Activated CD8-positive, alpha-beta memory T cell treated with anti-CD3 and anti-CD28 coated beads, Interleukin-2, amount 10 ng/mL, durations not matched to agents 7 days and 5 days (primary cell): ENCODE results near the gene PREB. TPM values are rescaled to one million over a fixed set of nuclear protein-coding genes. Genes with fewer than 3 reads are reported as not detected.

Source experiments
- ATAC-seq: fragments of 150-1000 bp; cut with Tn5 transposase; one replicate; pipeline ENCODE4 v1.10.0; 2021; ENCODE audit warnings: moderate library complexity
- CTCF ChIA-PET: fragments of 350-600 bp; sonication (Branson Sonifier 250); formaldehyde crosslinking; loops from one replicate; lab custom pipeline; 2021; ENCODE audit warnings: antibody characterized with exemption; lab: Charles Lee
- DNase-seq: peaks from one replicate; pipeline ENCODE4 v3.0.0-alpha.2; 2020
- H3K27ac Mint-ChIP-seq: one replicate; pipeline ENCODE4 v1.8.0; 2021; ENCODE audit warnings: mild to moderate bottlenecking, mixed read lengths
- H3K27me3 Mint-ChIP-seq: one replicate; pipeline ENCODE4 v1.8.0; 2021; ENCODE audit warnings: mixed read lengths
- H3K36me3 Mint-ChIP-seq: one replicate; pipeline ENCODE4 v1.8.0; 2021; ENCODE audit warnings: mild to moderate bottlenecking, mixed read lengths
- H3K4me1 Mint-ChIP-seq: one replicate; pipeline ENCODE4 v1.8.0; 2021; ENCODE audit warnings: mixed read lengths
- H3K4me3 Mint-ChIP-seq: one replicate; pipeline ENCODE4 v1.8.0; 2021; ENCODE audit warnings: mild to moderate bottlenecking, moderate library complexity, mixed read lengths
- H3K9me3 Mint-ChIP-seq: one replicate; pipeline ENCODE4 v1.8.0; 2022; ENCODE audit warnings: low read depth, mixed read lengths
- total RNA-seq, 2 experiments: library from RNA; stranded (reverse); gene quantifications; one replicate each; pipeline ENCODE4 v1.2.3, GENCODE V29; 2021

The PREB gene
- total RNA-seq, 2 experiments from 2014 or later, result 61.6 to 69.4 TPM

DNA sequence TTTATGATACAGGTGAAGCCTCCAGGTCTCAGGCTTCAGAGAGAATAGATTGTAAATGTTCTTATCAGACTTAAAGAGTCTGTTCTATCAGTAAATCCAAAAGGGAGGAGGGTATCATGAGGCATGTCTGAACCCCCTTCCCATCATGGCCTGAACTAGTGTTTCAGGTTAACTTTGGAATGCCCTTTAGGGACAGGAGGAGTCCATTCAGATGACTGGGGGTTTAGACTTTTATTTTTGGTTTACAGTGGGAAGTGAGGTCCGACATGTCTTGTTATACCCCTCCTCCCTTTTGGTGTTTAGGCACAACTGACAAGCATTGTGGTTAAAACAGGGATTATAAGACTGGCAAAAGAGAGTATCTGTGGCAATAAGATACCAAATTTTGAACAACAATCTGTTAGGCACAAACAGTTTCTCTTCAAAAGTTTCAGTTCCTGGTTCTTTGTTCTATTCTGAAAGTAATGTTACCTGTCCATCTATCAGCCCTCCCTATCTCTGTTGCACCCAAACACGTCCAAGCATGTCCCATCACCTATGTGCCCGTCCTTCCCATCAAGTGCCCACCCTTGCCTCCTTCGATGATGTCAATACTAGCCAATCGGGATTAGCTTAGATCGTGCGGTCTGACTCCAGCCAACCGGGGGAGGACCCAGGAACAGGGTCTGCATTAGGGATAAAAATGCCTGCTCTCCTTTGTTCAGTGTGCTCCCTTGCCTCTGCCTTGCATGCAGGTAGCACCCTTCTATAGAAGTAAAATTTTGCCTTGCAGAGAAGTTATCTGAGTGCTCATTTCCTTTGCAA lies 30.7 kb upstream of the PREB start:
- no peak for ATAC-seq

DNA sequence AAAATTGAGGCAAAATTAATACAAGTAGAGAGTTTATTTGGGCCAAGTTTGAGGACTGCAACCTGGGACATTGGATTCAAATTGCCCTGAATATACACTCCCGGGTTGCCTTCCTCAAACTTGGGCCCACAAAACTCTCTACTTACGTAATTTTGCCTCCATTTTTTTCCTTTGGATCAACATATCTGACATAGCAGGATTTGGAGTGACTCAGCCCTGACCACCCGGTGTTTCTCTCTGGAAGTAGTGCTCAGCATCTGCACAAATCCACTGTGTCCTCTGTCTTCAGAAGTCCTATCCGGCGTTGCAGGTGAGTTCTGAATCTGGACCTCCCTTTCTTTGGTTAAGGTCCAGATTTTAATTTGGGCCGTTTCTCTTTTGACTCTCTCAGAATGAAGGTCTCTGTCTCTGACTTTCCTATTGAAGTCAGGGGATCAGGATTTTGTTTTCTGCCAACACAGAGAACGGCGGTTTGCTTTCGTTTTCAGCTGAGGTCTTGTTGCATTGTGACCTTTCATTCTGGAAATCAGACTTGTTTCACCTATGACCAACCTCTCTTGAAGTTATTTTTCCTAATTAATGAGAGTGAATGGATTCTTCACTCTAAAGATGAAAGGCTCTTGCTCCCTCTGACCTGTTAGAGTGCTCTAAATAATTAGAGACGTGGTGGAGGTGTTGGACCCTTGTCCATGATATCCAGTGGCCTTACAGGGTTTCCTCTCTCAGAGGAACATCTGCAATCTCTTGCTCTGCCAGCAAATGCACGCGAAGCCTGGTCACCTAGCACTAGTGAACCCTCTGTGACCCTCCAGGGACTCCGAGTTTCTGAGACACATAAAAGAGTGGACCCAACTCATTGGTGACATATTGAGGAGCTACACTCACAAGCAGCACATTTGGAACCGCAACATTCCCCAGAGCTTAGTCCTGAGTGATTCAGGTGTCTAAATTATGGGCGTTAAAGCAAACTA lies 28.0 kb upstream of the PREB start:
- no peak overlapping the region for H3K4me3 Mint-ChIP-seq
- no peaks in the 10 kb centered on the region for H3K9me3 Mint-ChIP-seq
- ATAC-seq (no peak), DNase-seq (no peak)
- no peaks in the 10 kb centered on the region for H3K36me3 Mint-ChIP-seq
- peaks cover 3% of the 10 kb centered on the region for H3K27me3 Mint-ChIP-seq
- H3K4me1 Mint-ChIP-seq, result peaks cover 3% of the 10 kb centered on the region
- CTCF ChIA-PET, result interaction anchor here (0.7 to 1.5 kb wide), 4 partner anchors 7 to 1090 kb away, joined by 3 to 6 read pairs (median 3); no protein-coding TSS in a partner anchor
- H3K27ac Mint-ChIP-seq, result no peak overlapping the region

More for the DNA sequence above, 30.7 kb upstream of the PREB start:
- no peak for DNase-seq
- no peaks in the 10 kb centered on the region for H3K36me3 Mint-ChIP-seq
- peaks cover 3% of the 10 kb centered on the region for H3K4me1 Mint-ChIP-seq
- CTCF ChIA-PET, result no interaction called here
- H3K27ac Mint-ChIP-seq, result no peak overlapping the region
- no peaks in the 10 kb centered on the region for H3K9me3 Mint-ChIP-seq
- peaks cover 5% of the 10 kb centered on the region for H3K27me3 Mint-ChIP-seq
- no peak overlapping the region for H3K4me3 Mint-ChIP-seq

DNA sequence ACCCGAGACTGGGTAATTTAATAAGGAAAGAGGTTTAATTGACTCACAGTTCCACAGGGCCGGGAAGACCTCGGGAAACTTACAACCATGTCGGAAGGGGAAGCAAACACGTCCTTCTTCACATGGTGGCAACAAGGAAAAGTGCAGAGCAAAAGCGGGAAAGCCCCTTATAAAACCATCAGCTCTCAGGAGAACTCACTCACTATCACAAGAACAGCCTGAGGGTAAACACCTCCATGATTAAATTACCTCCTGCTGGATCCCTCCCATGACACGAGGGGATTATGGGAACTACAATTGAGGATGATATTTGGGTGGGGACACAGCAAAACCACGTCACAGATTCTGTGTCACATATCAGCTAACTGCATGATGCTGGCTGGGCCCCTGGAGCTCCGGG lies 25.8 kb upstream of the PREB start:
- no peak for ATAC-seq
- H3K4me1 Mint-ChIP-seq, result peaks cover 3% of the 10 kb centered on the region

DNA sequence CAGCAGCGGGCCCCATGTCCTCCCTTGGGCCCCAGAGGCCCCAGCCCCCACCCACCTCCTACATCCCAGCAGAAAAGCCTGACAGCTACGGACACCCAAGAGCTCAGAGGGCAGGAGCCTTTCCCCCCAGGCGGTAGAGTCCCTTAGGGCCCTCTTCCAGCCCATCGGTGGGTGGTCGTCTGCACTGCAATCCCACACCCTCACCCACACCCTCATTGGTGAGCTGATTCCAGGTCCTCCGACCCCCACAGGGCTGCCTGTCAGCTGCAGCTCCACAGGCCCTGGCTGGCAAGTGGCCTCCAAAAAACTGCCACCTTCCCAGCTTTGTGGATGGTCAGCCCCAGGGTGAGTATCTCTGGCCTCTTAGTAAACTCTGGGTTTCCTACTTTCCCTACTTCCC lies 24.8 kb upstream of the PREB start:
- Mint-ChIP-seq H3K9me3 (no peaks in the 10 kb centered on the region), H3K27ac (no peak overlapping the region), H3K27me3 (peaks cover 3% of the 10 kb centered on the region), H3K4me1 (peaks cover 3% of the 10 kb centered on the region), H3K36me3 (no peaks in the 10 kb centered on the region), H3K4me3 (no peak overlapping the region)
- CTCF ChIA-PET, result interaction anchor here (1.6 to 4.1 kb wide), 2 partner anchors 10 to 144 kb away, joined by 4 to 12 read pairs; no protein-coding TSS in a partner anchor
- ATAC-seq, result no peak
- DNase-seq, result no peak

More for the DNA sequence above, 25.8 kb upstream of the PREB start:
- no peak for DNase-seq
- Mint-ChIP-seq H3K36me3 (no peaks in the 10 kb centered on the region), H3K9me3 (no peaks in the 10 kb centered on the region), H3K4me3 (no peak overlapping the region), H3K27me3 (peaks cover 3% of the 10 kb centered on the region), H3K27ac (no peak overlapping the region)
- CTCF ChIA-PET, result no interaction called here

DNA sequence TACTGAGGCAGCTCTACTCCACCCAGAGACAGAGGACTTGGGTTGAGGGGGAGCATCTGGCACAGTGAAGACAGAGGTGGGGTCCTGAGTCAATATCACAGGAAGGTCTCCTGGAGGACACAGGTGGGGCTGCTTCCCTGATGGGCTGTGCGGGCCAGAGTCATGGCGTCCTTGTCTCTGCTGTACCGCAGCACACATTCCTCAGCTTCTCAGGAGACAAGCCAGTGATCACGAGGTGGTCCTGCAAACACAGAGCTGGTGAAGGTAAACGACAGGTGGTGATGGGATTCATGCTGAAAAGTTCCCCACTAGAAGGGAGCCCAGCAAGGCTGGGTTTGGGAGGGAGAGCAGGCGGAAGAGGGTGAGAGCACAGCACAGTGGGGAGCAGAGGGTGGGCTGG lies 24.0 kb upstream of the PREB start:
- no peak overlapping the region for H3K27ac Mint-ChIP-seq
- no peak overlapping the region for H3K4me3 Mint-ChIP-seq
- H3K4me1 Mint-ChIP-seq, result peaks cover 3% of the 10 kb centered on the region
- H3K27me3 Mint-ChIP-seq, result peaks cover 3% of the 10 kb centered on the region
- CTCF ChIA-PET, result interaction anchor here (1.0 to 4.1 kb wide), 3 partner anchors 11 to 145 kb away, joined by 3 to 12 read pairs (median 4); no protein-coding TSS in a partner anchor
- H3K9me3 Mint-ChIP-seq, result no peaks in the 10 kb centered on the region
- ATAC-seq (no peak), DNase-seq (no peak)
- no peaks in the 10 kb centered on the region for H3K36me3 Mint-ChIP-seq

DNA sequence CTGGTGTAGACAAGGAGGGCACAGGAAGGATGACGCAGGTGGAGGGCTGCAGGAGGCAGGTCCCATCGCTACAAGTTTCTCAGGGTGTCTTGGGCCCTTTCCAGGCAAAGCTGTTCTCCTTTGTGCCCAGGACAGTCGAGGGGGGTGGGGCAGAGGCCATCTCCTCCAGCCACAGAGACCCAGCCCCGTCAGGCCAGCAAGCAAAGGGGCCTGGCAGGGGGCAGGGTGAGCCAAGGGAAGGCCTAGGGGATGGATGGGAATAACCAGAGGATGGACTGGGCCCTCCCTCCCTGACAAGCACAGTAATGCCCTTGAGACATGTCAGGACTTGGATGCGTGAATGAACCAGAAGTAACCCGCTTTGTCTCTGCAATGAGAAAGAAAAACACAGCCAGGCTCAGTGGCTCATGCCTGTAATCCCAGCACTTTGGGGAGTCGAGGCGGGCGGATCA lies 20.7 kb upstream of the PREB start:
- Mint-ChIP-seq H3K4me3 (no peak overlapping the region), H3K27ac (no peak overlapping the region), H3K27me3 (peaks cover 3% of the 10 kb centered on the region), H3K36me3 (no peaks in the 10 kb centered on the region), H3K4me1 (no peaks in the 10 kb centered on the region), H3K9me3 (no peaks in the 10 kb centered on the region)
- no peak for DNase-seq
- no peak for ATAC-seq
- CTCF ChIA-PET, result no interaction called here

- Mint-ChIP-seq H3K27me3 (peaks cover 3% of the 10 kb centered on the region), H3K4me3 (no peak overlapping the region), H3K36me3 (no peaks in the 10 kb centered on the region), H3K27ac (no peak overlapping the region), H3K4me1 (no peaks in the 10 kb centered on the region), H3K9me3 (no peaks in the 10 kb centered on the region)
- ATAC-seq (no peak), DNase-seq (no peak)
- CTCF ChIA-PET, result no interaction called here
Observed at GRCh38 chr2:27154488-27154887, 20.1 kb upstream of the PREB start.

DNA sequence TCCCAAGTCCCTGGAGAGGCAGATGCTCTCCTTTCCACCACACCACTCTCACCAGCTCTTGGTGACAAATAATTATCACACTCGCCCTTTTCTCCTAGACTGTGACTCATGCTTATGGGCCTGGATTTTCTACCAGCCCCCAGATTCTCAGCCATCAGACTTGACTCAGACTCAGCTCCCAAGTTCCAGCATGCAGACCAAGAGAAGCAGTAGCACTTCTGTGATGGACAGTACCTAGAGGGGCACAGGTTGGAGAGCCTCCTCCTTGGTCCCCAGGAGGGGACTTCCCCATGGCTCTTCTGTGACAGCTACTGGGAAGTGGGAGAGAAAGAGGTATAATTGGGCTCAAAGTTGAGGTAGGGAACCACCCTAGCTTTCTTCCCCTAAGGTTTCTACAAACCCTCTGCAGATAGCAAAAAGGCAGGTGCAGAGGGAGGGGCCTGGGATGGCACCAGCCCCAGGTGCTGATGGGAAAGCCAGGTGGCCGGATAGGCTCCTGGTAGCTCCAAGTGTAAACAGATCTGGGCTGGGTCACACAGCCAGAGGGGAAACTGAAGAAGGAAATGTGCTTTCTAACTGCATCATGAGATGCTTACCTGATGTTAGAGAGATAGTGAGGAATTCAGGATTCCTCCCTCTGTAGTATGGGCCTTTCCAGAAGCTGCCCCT lies 18.5 kb upstream of the PREB start:
- ATAC-seq, result no peak
- no peak for DNase-seq
- no peaks in the 10 kb centered on the region for H3K36me3 Mint-ChIP-seq
- H3K4me1 Mint-ChIP-seq, result no peaks in the 10 kb centered on the region
- H3K27ac Mint-ChIP-seq, result no peak overlapping the region
- H3K4me3 Mint-ChIP-seq, result no peak overlapping the region
- no peaks in the 10 kb centered on the region for H3K9me3 Mint-ChIP-seq
- CTCF ChIA-PET, result interaction anchor here (0.9 to 1.4 kb wide), 2 partner anchors 39 to 191 kb away, joined by 4 to 5 read pairs; no protein-coding TSS in a partner anchor
- peaks cover 3% of the 10 kb centered on the region for H3K27me3 Mint-ChIP-seq

DNA sequence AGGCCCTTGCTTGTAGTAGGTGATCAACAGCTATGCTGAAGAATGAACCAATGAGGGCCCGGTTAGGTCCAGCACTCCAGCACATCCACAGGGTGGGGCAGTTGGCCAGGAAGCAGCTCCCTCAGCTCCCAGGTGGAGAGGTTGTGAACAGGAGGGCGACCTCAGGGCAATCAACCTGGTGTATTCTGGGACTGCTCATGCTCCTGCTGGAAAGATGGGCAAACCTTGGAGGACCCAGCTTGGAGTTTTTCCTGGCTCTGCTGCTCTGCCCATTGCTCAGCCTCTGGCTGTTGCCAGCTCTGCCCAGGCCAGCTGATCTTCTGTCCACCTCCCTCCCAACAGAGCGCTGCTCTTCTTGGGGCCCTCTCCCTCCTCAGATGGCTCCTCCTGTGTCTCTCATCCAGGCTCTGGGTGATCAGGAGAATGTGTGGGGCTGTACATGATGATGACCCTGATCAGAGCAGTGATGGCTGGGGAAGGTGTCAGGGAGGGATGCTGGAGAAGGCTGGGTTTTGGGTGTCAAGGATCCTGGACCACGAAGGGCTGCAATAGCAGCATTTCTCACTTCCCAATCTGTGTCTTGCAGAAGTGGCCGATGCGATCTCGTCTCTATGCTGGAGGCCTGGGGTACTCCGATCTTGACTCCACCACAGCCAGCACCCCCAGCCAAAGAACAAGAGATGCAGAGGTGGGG lies 17.8 kb upstream of the PREB start:
- Mint-ChIP-seq H3K4me3 (no peak overlapping the region), H3K4me1 (no peaks in the 10 kb centered on the region), H3K27me3 (peaks cover 2% of the 10 kb centered on the region)

DNA sequence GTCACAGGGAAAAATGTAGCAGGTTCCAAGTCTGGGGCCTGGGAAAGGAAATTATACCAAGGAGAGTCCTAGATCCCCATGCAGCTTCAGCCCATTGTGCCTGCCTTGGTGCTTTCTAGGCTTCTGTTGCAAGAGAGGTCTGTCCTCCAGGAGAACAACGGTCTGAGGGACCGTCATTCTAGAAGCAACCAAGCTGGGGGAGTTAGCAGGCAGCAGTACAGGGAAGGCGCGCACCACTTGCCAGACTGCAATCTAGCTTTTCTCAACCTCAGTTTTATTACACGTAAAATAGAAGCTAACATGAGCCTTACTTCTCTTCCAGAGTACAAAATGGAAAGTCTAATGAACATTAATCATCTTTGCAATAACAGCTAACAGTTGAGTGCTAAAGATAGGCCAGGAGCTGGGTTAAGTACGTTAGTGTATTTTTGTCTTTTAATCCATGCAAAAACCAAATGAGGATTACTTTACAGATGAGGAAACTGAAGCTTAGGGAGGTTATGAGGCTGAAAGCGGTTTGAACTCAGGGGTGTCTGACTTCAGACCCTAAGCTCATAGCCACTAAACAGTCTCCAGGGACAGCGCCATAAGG lies 16.3 kb upstream of the PREB start:
- H3K4me1 Mint-ChIP-seq, result no peaks in the 10 kb centered on the region
- CTCF ChIA-PET, result interaction anchor here (1.8 kb wide), 1 partner anchor 19 kb away, joined by 8 read pairs; no protein-coding TSS in a partner anchor

More for the DNA sequence above, 17.8 kb upstream of the PREB start:
- no peak for DNase-seq
- ATAC-seq, result no peak
- CTCF ChIA-PET, result interaction anchor here (0.9 to 1.8 kb wide), 3 partner anchors 18 to 190 kb away, joined by 4 to 8 read pairs (median 5); no protein-coding TSS in a partner anchor
- no peaks in the 10 kb centered on the region for H3K9me3 Mint-ChIP-seq
- H3K27ac Mint-ChIP-seq, result no peak overlapping the region
- no peaks in the 10 kb centered on the region for H3K36me3 Mint-ChIP-seq

DNA sequence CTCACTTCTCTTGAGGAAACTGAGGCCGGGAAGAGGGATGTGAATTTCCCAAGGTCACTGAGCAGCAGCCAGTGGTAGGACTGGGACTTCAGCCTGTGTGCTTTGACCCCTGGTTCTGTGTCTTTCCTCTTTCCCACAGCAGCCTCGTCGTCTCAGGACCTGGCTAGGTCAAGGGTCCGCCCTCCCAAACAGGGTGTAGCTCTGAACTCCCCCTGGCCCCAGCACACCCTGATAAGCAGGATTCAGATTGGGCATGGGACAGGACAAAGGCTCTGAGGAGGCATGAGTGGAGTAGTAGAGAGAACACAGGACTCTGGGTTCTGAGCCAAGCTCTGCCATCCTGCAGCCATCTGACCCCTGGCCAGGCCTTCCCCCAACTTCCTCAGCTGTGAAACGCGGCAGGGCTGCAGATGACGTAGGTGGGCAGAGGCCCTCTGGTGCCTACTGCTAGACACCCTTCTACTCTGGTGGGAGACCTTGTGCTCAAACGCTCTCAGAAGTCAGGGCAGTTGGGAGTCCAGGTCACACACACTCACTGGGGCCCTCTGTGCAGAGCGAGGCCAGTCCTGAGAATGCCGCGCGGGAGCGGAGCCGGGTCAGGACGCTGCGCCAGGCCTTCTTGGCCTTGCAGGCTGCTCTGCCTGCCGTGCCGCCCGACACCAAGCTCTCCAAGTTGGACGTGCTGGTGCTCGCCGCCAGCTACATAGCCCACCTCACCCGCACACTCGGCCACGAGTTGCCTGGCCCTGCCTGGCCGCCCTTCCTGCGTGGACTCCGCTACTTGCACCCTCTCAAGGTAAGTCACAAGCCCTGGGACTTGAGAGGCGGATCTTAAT lies 15.4 kb upstream of the PREB start:
- ATAC-seq (no peak), DNase-seq (no peak)
- H3K4me1 Mint-ChIP-seq, result no peaks in the 10 kb centered on the region
- no peaks in the 10 kb centered on the region for H3K9me3 Mint-ChIP-seq
- no peak overlapping the region for H3K4me3 Mint-ChIP-seq
- peaks cover 2% of the 10 kb centered on the region for H3K27me3 Mint-ChIP-seq
- no peaks in the 10 kb centered on the region for H3K36me3 Mint-ChIP-seq
- H3K27ac Mint-ChIP-seq, result no peak overlapping the region
- CTCF ChIA-PET, result interaction anchor here (0.8 to 1.0 kb wide), 2 partner anchors 20 to 154 kb away, joined by 3 to 4 read pairs; no protein-coding TSS in a partner anchor

More for the DNA sequence above, 16.3 kb upstream of the PREB start:
- H3K4me3 Mint-ChIP-seq, result no peak overlapping the region
- H3K27ac Mint-ChIP-seq, result no peak overlapping the region
- H3K36me3 Mint-ChIP-seq, result no peaks in the 10 kb centered on the region
- peaks cover 2% of the 10 kb centered on the region for H3K27me3 Mint-ChIP-seq
- H3K9me3 Mint-ChIP-seq, result no peaks in the 10 kb centered on the region
- no peak for ATAC-seq
- no peak for DNase-seq
